Measurements from ENCODE around the gene WDR6. TPM values are rescaled to one million over a fixed set of nuclear protein-coding genes. Genes with fewer than 3 reads are reported as not detected.

Gene WDR6
- total and polyA plus RNA-seq, 9 of the 15 experiments (the other 6 are each of a cell fraction or from before 2014, with no cell fraction given) = 8.9 to 90.6 (median 44.7) TPM

- no peak overlapping the region for H2AFZ ChIP-seq (ENCODE audit: low read depth, low read length)
- FAIRE-seq = no peak
- WGBS (ENCODE audit: insufficient coverage, low coverage, missing lambda C conversion rate) = 29% methylated on average over 5 of the region's 6 CpGs
- ChIA-PET POLR2A (interaction anchor here (0.8 kb wide), 1 partner anchor 10 kb away, joined by 4 read pairs; no protein-coding TSS in a partner anchor), CTCF (ENCODE audit: low intra/inter-chr PET ratio) (no interaction called here)
- H3K9ac ChIP-seq (ENCODE audit: insufficient read depth in 1 of 2, low read depth in 2 of 2, low read length in 2 of 2) = no peak overlapping the region
- peaks cover 13 to 27% of the 10 kb centered on the region in 2 experiments; a peak in 4 of 5 replicates for H3K4me1 ChIP-seq (replicated peaks in 1 of 2; ENCODE audit: control insufficient read depth in 2 of 2, insufficient read depth in 2 of 2, low read length in 2 of 2)
- no peaks in the 10 kb centered on the region for H3K27me3 ChIP-seq (ENCODE audit: control insufficient read depth in 2 of 2, insufficient read depth in 2 of 2, low read length in 2 of 2)
- no peaks in the 10 kb centered on the region for H3K9me1 ChIP-seq (ENCODE audit: control insufficient read depth, insufficient read depth, low read length)
- H4K20me1 ChIP-seq (replicated peaks; ENCODE audit: control insufficient read depth, insufficient read depth, low read length) = no peaks in the 10 kb centered on the region
- ATAC-seq = 0 out of 3 replicates have a peak, but pooled peaks have one; percentile 24
- in situ Hi-C loops (cut with MboI) = no loop called here
- peaks cover under 1% of the 10 kb centered on the region; the same call in 1 of the 3 replicates for H3K79me2 ChIP-seq (ENCODE audit: control insufficient read depth, insufficient read depth, low read length)
- no peak overlapping the region for H3K27ac ChIP-seq (ENCODE audit: extremely low read depth, low read depth, low read length)
- BruUV-seq (replicated peaks) = no TSS peak
- H3K36me3 ChIP-seq (ENCODE audit: control insufficient read depth, insufficient read depth, low read length) = no peaks in the 10 kb centered on the region
- no peak overlapping the region for H3K4me3 ChIP-seq
- intact Hi-C loops (cut with micrococcal nuclease) = no loop called here
- TF ChIP-seq CCNT2 (IDR thresholded peaks at IDR 0.05; ENCODE audit: borderline replicate concordance, extremely low read depth, insufficient read length, low read depth, low read length) (no peak), CTCF (IDR thresholded peaks at IDR 0.05 in 2 of 3, conservative IDR thresholded peaks at IDR 0.05 in 1 of 3; ENCODE audit: insufficient read depth in 2 of 3, low read depth in 1 of 3, low read length in 3 of 3) (peak in 1 of 3 experiments; percentile 10; a peak in 1 of 6 replicates), RFX7 (CRISPR knock-in tag; IDR thresholded peaks at IDR 0.05) (no peak)
- no peak overlapping the region for H3K4me2 ChIP-seq (ENCODE audit: insufficient read depth, low read length)
- no peak for DNase-seq (ENCODE audit: extremely low read depth in 1 of 4, low spot score in 3 of 4)
- no peaks in the 10 kb centered on the region for H3K9me3 ChIP-seq (replicated peaks; ENCODE audit: control insufficient read depth, insufficient read depth, low read depth, low read length)
Measured at GRCh38 chr3:49001155-49001554, 6.0 kb upstream of the WDR6 start.
